WTC11 (cell line): ENCODE data around the gene CORO7. TPM values are rescaled to one million over a fixed set of nuclear protein-coding genes. Genes with fewer than 3 reads are reported as not detected.

Experiments
- ATAC-seq: fragments of 200-7000 bp; cut with Tn5 transposase; 2 replicates; pipeline ENCODE4 v1.10.0; 2021; ENCODE audit warnings: mild to moderate bottlenecking, moderate library complexity
- CTCF ChIA-PET: fragments of 300-600 bp; sonication (Branson Sonifier 250); formaldehyde crosslinking; loops from one replicate; lab custom pipeline; 2021; ENCODE audit warnings: antibody characterized with exemption; lab: Charles Lee
- POLR2A ChIA-PET: fragments of 350-600 bp; sonication (Branson Sonifier 250); formaldehyde crosslinking; loops from one replicate; lab custom pipeline; 2021; ENCODE audit warnings: antibody characterized with exemption; lab: Charles Lee
- DNase-seq: peaks from one replicate; pipeline ENCODE4 v3.0.0; 2021; ENCODE audit warnings: low spot score
- H3K27ac Mint-ChIP-seq: 2 replicates; pipeline ENCODE4 v1.8.0; 2021; ENCODE audit warnings: mixed read lengths
- H3K27me3 Mint-ChIP-seq: 2 replicates; pipeline ENCODE4 v1.8.0; 2021; ENCODE audit warnings: low read depth, mild to moderate bottlenecking, moderate library complexity, mixed read lengths
- H3K36me3 Mint-ChIP-seq: 2 replicates; pipeline ENCODE4 v1.8.0; 2021; ENCODE audit warnings: mixed read lengths
- H3K4me1 Mint-ChIP-seq: 2 replicates; pipeline ENCODE4 v1.8.0; 2022; ENCODE audit warnings: mixed read lengths
- H3K4me3 Mint-ChIP-seq: 2 replicates; pipeline ENCODE4 v1.8.0; 2021; ENCODE audit warnings: mild to moderate bottlenecking, moderate library complexity, mixed read lengths
- H3K9me3 Mint-ChIP-seq: 2 replicates; pipeline ENCODE4 v1.8.0; 2021; ENCODE audit warnings: mixed read lengths
- CBFB ChIP-seq: sonication (generic); formaldehyde crosslinking; IDR thresholded peaks from 2 replicates; pipeline ENCODE4 v1.8.1; 2022; ENCODE audit warnings: mild to moderate bottlenecking, low read depth, missing genetic modification reagents
- FOXK1 ChIP-seq: sonication (generic); formaldehyde crosslinking; IDR thresholded peaks from 2 replicates; pipeline ENCODE4 v1.8.0; 2022; ENCODE audit warnings: mild to moderate bottlenecking, moderate library complexity, missing genetic modification reagents
- JUN ChIP-seq: sonication (generic); formaldehyde crosslinking; IDR thresholded peaks from 2 replicates; pipeline ENCODE4 v1.8.0; 2023; ENCODE audit warnings: mild to moderate bottlenecking, missing genetic modification reagents
- NFATC4 ChIP-seq: fragments of 250-450 bp; sonication (Bioruptor Pico); IDR thresholded peaks from 2 replicates; pipeline ENCODE4 v1.9.0; 2021; ENCODE audit warnings: mild to moderate bottlenecking
- NR1H2 ChIP-seq: sonication (generic); formaldehyde crosslinking; IDR thresholded peaks from 2 replicates; pipeline ENCODE4 v1.9.0; 2021; ENCODE audit warnings: mild to moderate bottlenecking, moderate library complexity, missing genetic modification reagents
- OVOL2 ChIP-seq: fragments of 250-450 bp; sonication (Bioruptor Pico); IDR thresholded peaks from 2 replicates; pipeline ENCODE4 v1.9.0; 2021; ENCODE audit warnings: mild to moderate bottlenecking, borderline replicate concordance
- SOX15 ChIP-seq: fragments of 250-450 bp; sonication (Bioruptor Pico); IDR thresholded peaks from 2 replicates; pipeline ENCODE4 v1.9.0; 2021; ENCODE audit warnings: mild to moderate bottlenecking
- TEAD1 ChIP-seq: sonication (generic); formaldehyde crosslinking; IDR thresholded peaks from 2 replicates; pipeline ENCODE4 v1.8.0; 2022; ENCODE audit warnings: mild to moderate bottlenecking, missing genetic modification reagents
- TEAD4 ChIP-seq: sonication (generic); formaldehyde crosslinking; IDR thresholded peaks from 2 replicates; pipeline ENCODE4 v1.8.0; 2022; ENCODE audit warnings: mild to moderate bottlenecking, missing genetic modification reagents
- TP53 ChIP-seq: sonication (generic); formaldehyde crosslinking; IDR thresholded peaks from 2 replicates; pipeline ENCODE4 v1.8.1; 2023; ENCODE audit warnings: mild to moderate bottlenecking, missing genetic modification reagents
- ZNF219 ChIP-seq: sonication (generic); formaldehyde crosslinking; IDR thresholded peaks from 2 replicates; pipeline ENCODE4 v1.8.0; 2023; ENCODE audit warnings: missing genetic modification reagents, mild to moderate bottlenecking, borderline replicate concordance
- ZNF263 ChIP-seq: sonication (generic); formaldehyde crosslinking; IDR thresholded peaks from 2 replicates; pipeline ENCODE4 v1.8.1; 2022; ENCODE audit warnings: low read depth, mild to moderate bottlenecking, moderate library complexity, missing genetic modification reagents
- ZNF396 ChIP-seq: fragments of 250-450 bp; sonication (Bioruptor Pico); IDR thresholded peaks from 2 replicates; pipeline ENCODE4 v1.8.0; 2021; ENCODE audit warnings: mild to moderate bottlenecking, moderate library complexity, borderline replicate concordance
- ZNF416 ChIP-seq: fragments of 250-450 bp; sonication (Bioruptor Pico); IDR thresholded peaks from 2 replicates; pipeline ENCODE4 v1.9.0; 2021; ENCODE audit warnings: mild to moderate bottlenecking, inconsistent platforms
- total RNA-seq: library from RNA; stranded (reverse); gene quantifications from 3 replicates; pipeline ENCODE4 v1.2.3, GENCODE V29; 2021
- TF ChIP-seq, protein P1 (sequence below): sonication (generic); formaldehyde crosslinking; conservative IDR thresholded peaks from 2 replicates; pipeline ENCODE4 v1.8.1; 2023; ENCODE audit warnings: mild to moderate bottlenecking, low read depth, missing genetic modification reagents, moderate library complexity
- TF ChIP-seq, protein P2 (sequence below): sonication (generic); formaldehyde crosslinking; IDR thresholded peaks from 2 replicates; pipeline ENCODE4 v1.8.1; 2022; ENCODE audit warnings: mild to moderate bottlenecking, missing genetic modification reagents, moderate library complexity, borderline replicate concordance
- TF ChIP-seq, protein P3 (sequence below): sonication (generic); formaldehyde crosslinking; IDR thresholded peaks from 2 replicates; pipeline ENCODE4 v1.8.1; 2022; ENCODE audit warnings: mild to moderate bottlenecking, moderate library complexity, missing genetic modification reagents
- TF ChIP-seq, protein P4 (sequence below): sonication (generic); formaldehyde crosslinking; IDR thresholded peaks from 2 replicates; pipeline ENCODE4 v1.8.0; 2023; ENCODE audit warnings: mild to moderate bottlenecking, missing genetic modification reagents
- TF ChIP-seq, protein P5 (sequence below): sonication (generic); formaldehyde crosslinking; IDR thresholded peaks from 2 replicates; pipeline ENCODE4 v1.8.1; 2022; ENCODE audit warnings: missing genetic modification reagents, borderline replicate concordance
- TF ChIP-seq, protein P6 (sequence below): fragments of 250-450 bp; sonication (Bioruptor Pico); IDR thresholded peaks from 2 replicates; pipeline ENCODE4 v1.9.0; 2021; ENCODE audit warnings: moderate library complexity, mild to moderate bottlenecking, inconsistent platforms, borderline replicate concordance
- TF ChIP-seq, protein P7 (sequence below): sonication (generic); formaldehyde crosslinking; IDR thresholded peaks from 2 replicates; pipeline ENCODE4 v1.8.0; 2023; ENCODE audit warnings: missing genetic modification reagents, mild to moderate bottlenecking, borderline replicate concordance

The CORO7 gene
- total RNA-seq, 1 experiment from 2014 or later, result 45.5 TPM

DNA sequence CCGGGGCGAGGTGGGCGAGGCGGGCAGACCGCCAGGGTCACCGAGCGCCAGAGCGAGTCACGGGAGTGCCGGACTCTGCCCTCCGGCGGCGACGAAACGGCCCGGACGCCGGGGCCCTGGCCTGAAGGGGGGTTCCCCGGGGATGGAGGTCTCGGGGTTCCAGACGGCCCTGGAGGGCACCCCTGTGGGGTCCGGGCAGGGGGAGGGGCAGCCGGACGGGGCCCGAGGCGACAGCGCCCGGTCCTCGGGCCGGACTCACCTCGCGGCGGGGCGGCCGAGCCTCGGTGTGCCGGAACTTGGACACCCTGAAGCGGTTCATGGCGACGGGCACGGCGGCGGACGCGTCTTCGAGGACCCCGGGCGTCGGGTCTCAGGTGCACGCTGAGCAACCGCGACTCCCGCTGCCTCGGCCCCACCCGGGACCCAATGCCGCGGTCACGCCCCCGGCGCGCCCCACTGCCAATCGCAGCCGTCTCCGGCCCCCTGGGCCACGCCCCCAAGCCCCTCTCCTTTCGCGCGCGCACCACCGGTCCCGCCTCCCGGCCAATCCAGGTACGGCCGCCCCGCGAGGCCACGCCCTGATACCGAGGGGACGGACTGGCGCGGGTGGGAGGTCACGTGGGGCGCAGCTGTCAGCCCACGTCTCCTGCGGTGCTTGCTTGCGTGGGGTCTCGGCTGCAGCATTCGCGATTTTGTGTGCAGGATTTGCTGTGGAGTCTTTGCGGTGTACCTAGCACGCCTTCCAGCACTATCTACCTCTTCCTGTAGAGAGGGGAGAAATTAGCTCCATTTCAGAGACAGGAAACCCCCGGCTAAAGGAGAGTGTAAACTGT lies at the start of gene CORO7 (continued):
- TF ChIP-seq, protein P1, sequence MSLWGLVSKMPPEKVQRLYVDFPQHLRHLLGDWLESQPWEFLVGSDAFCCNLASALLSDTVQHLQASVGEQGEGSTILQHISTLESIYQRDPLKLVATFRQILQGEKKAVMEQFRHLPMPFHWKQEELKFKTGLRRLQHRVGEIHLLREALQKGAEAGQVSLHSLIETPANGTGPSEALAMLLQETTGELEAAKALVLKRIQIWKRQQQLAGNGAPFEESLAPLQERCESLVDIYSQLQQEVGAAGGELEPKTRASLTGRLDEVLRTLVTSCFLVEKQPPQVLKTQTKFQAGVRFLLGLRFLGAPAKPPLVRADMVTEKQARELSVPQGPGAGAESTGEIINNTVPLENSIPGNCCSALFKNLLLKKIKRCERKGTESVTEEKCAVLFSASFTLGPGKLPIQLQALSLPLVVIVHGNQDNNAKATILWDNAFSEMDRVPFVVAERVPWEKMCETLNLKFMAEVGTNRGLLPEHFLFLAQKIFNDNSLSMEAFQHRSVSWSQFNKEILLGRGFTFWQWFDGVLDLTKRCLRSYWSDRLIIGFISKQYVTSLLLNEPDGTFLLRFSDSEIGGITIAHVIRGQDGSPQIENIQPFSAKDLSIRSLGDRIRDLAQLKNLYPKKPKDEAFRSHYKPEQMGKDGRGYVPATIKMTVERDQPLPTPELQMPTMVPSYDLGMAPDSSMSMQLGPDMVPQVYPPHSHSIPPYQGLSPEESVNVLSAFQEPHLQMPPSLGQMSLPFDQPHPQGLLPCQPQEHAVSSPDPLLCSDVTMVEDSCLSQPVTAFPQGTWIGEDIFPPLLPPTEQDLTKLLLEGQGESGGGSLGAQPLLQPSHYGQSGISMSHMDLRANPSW (CRISPR knock-in tag), result no peak
- TF ChIP-seq ZNF416 (CRISPR knock-in tag) (no peak), TEAD1 (no peak), NFATC4 (no peak), TEAD4 (CRISPR knock-in tag) (no peak), ZNF396 (CRISPR knock-in tag) (no peak), CBFB (no peak), ZNF219 (CRISPR knock-in tag) (no peak), SOX15 (CRISPR knock-in tag) (no peak), JUN (CRISPR knock-in tag) (no peak)
- TF ChIP-seq, protein P2, sequence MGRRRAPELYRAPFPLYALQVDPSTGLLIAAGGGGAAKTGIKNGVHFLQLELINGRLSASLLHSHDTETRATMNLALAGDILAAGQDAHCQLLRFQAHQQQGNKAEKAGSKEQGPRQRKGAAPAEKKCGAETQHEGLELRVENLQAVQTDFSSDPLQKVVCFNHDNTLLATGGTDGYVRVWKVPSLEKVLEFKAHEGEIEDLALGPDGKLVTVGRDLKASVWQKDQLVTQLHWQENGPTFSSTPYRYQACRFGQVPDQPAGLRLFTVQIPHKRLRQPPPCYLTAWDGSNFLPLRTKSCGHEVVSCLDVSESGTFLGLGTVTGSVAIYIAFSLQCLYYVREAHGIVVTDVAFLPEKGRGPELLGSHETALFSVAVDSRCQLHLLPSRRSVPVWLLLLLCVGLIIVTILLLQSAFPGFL (CRISPR knock-in tag), result no peak
- TF ChIP-seq, protein P3, sequence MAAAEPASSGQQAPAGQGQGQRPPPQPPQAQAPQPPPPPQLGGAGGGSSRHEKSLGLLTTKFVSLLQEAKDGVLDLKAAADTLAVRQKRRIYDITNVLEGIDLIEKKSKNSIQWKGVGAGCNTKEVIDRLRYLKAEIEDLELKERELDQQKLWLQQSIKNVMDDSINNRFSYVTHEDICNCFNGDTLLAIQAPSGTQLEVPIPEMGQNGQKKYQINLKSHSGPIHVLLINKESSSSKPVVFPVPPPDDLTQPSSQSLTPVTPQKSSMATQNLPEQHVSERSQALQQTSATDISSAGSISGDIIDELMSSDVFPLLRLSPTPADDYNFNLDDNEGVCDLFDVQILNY (CRISPR knock-in tag), result peak; percentile 92
- TF ChIP-seq, protein P4, sequence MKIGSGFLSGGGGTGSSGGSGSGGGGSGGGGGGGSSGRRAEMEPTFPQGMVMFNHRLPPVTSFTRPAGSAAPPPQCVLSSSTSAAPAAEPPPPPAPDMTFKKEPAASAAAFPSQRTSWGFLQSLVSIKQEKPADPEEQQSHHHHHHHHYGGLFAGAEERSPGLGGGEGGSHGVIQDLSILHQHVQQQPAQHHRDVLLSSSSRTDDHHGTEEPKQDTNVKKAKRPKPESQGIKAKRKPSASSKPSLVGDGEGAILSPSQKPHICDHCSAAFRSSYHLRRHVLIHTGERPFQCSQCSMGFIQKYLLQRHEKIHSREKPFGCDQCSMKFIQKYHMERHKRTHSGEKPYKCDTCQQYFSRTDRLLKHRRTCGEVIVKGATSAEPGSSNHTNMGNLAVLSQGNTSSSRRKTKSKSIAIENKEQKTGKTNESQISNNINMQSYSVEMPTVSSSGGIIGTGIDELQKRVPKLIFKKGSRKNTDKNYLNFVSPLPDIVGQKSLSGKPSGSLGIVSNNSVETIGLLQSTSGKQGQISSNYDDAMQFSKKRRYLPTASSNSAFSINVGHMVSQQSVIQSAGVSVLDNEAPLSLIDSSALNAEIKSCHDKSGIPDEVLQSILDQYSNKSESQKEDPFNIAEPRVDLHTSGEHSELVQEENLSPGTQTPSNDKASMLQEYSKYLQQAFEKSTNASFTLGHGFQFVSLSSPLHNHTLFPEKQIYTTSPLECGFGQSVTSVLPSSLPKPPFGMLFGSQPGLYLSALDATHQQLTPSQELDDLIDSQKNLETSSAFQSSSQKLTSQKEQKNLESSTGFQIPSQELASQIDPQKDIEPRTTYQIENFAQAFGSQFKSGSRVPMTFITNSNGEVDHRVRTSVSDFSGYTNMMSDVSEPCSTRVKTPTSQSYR (CRISPR knock-in tag), result no peak

DNA sequence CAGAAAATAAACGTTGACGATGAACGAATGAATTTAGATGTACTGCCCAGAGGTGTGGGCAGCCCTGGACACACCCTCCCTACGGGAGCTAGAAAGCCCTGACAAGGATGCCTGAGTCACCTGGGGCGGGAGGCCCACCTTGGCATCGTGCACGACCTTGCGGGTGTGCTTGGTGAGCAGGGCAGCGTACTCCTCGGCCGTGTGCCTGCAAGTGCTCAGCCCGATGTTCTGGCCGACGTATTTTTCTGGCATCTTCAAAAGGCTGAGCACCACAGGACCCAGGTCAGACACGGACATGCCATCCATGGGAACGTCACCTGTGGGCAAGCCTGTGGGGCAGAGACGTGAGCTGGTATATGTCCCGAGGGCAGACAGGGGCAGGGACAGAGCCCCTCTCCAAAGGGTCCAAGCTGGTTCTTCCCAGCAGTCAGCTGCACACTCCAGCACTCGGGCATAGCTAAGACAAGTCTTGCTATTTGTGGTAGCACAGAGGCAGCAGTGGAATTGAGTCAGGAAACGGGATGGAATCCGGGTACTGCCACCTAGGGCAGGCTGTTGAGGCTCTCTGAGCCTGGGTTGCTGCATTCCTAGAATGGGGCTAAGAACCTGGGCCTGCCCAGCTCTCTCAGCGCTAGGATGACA lies 47.2 kb upstream of the CORO7 start:
- no peaks in the 10 kb centered on the region for H3K27me3 Mint-ChIP-seq
- H3K36me3 Mint-ChIP-seq, result peaks cover 38% of the 10 kb centered on the region
- no peak for DNase-seq
- ATAC-seq, result no peak
- H3K9me3 Mint-ChIP-seq, result no peaks in the 10 kb centered on the region
- POLR2A ChIA-PET, result no interaction called here
- H3K4me3 Mint-ChIP-seq, result no peak overlapping the region
- CTCF ChIA-PET, result no interaction called here
- H3K4me1 Mint-ChIP-seq, result peaks cover 5% of the 10 kb centered on the region
- H3K27ac Mint-ChIP-seq, result 0 out of 2 replicates have a peak overlapping the region, but pooled peaks have one; percentile 26
- TF ChIP-seq CBFB (no peak), ZNF263 (CRISPR knock-in tag) (no peak), TP53 (no peak), OVOL2 (CRISPR knock-in tag) (no peak), NR1H2 (no peak), TEAD4 (CRISPR knock-in tag) (no peak), FOXK1 (no peak)
- TF ChIP-seq, protein P5, sequence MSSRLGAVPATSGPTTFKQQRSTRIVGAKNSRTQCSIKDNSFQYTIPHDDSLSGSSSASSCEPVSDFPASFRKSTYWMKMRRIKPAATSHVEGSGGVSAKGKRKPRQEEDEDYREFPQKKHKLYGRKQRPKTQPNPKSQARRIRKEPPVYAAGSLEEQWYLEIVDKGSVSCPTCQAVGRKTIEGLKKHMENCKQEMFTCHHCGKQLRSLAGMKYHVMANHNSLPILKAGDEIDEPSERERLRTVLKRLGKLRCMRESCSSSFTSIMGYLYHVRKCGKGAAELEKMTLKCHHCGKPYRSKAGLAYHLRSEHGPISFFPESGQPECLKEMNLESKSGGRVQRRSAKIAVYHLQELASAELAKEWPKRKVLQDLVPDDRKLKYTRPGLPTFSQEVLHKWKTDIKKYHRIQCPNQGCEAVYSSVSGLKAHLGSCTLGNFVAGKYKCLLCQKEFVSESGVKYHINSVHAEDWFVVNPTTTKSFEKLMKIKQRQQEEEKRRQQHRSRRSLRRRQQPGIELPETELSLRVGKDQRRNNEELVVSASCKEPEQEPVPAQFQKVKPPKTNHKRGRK, result no peak
- TF ChIP-seq, protein P6, sequence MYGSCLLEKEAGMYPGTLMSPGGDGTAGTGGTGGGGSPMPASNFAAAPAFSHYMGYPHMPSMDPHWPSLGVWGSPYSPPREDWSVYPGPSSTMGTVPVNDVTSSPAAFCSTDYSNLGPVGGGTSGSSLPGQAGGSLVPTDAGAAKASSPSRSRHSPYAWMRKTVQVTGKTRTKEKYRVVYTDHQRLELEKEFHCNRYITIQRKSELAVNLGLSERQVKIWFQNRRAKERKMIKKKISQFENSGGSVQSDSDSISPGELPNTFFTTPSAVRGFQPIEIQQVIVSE (CRISPR knock-in tag), result no peak
- TF ChIP-seq, protein P7, sequence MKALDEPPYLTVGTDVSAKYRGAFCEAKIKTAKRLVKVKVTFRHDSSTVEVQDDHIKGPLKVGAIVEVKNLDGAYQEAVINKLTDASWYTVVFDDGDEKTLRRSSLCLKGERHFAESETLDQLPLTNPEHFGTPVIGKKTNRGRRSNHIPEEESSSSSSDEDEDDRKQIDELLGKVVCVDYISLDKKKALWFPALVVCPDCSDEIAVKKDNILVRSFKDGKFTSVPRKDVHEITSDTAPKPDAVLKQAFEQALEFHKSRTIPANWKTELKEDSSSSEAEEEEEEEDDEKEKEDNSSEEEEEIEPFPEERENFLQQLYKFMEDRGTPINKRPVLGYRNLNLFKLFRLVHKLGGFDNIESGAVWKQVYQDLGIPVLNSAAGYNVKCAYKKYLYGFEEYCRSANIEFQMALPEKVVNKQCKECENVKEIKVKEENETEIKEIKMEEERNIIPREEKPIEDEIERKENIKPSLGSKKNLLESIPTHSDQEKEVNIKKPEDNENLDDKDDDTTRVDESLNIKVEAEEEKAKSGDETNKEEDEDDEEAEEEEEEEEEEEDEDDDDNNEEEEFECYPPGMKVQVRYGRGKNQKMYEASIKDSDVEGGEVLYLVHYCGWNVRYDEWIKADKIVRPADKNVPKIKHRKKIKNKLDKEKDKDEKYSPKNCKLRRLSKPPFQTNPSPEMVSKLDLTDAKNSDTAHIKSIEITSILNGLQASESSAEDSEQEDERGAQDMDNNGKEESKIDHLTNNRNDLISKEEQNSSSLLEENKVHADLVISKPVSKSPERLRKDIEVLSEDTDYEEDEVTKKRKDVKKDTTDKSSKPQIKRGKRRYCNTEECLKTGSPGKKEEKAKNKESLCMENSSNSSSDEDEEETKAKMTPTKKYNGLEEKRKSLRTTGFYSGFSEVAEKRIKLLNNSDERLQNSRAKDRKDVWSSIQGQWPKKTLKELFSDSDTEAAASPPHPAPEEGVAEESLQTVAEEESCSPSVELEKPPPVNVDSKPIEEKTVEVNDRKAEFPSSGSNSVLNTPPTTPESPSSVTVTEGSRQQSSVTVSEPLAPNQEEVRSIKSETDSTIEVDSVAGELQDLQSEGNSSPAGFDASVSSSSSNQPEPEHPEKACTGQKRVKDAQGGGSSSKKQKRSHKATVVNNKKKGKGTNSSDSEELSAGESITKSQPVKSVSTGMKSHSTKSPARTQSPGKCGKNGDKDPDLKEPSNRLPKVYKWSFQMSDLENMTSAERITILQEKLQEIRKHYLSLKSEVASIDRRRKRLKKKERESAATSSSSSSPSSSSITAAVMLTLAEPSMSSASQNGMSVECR (CRISPR knock-in tag), result no peak
